ENCODE results near the gene EXOC3. TPM values are rescaled to one million over a fixed set of nuclear protein-coding genes. Genes with fewer than 3 reads are reported as not detected.

The EXOC3 gene
- total RNA-seq, 1 experiment from 2014 or later: 52.4 TPM

- H3K79me2 ChIP-seq (ENCODE audit: insufficient read depth, low read length): peaks cover 65% of the 10 kb centered on the region
- CTCF ChIA-PET: interaction anchor here (0.6 to 2.0 kb wide), 12 partner anchors 8 to 464 kb away, joined by 3 to 12 read pairs (median 4); partner anchors contain the start of gene PDCD6
- no TSS peak for BruUV-seq (replicated peaks)
Observed at GRCh38 chr5:447501-447900, 4.5 kb downstream of the EXOC3 start.

More at GRCh38 chr5:447501-447900, 4.5 kb downstream of the EXOC3 start:
- ChIA-PET POLR2A (no interaction called here), RAD21 (ENCODE audit: low non-redundant PET in 1 of 2, low total read pairs in 2 of 2, uncharacterized antibody in 2 of 2, unreplicated experiment in 2 of 2) (interaction anchor here in 1 of 2 experiments (1.5 kb wide), 1 partner anchor 131 kb away, joined by 8 read pairs; no protein-coding TSS in a partner anchor)
- DNase-seq (ENCODE audit: low read depth, low spot score) (no peak), ATAC-seq (no peak)
- H4K20me1 ChIP-seq (ENCODE audit: insufficient read depth): 0 out of 2 replicates have a peak, but pooled peaks cover 3% of the 10 kb centered on the region
- H3K27ac ChIP-seq (ENCODE audit: low read depth, low read length): no peak overlapping the region
- H3K4me3 ChIP-seq (replicated peaks in 1 of 2; ENCODE audit: low read depth in 1 of 2, low read length in 2 of 2): no peak overlapping the region
- no peaks in the 10 kb centered on the region for H3K9me2 ChIP-seq (ENCODE audit: insufficient read depth)
- H3K9me3 ChIP-seq (ENCODE audit: control insufficient read depth in 1 of 2, insufficient read depth in 1 of 2, low read depth in 1 of 2, low read length in 2 of 2): peaks cover 0 to 10% of the 10 kb centered on the region in 2 experiments; a peak in 1 of 4 replicates
- intact Hi-C loops (cut with micrococcal nuclease): loop anchor here (10.0 kb wide), 2 partner anchors 457 to 717 kb away; no protein-coding TSS in a partner anchor
- peaks cover 23 to 41% of the 10 kb centered on the region in 2 experiments; a peak in 3 of 4 replicates for H3K36me3 ChIP-seq (ENCODE audit: control insufficient read depth in 1 of 2, insufficient read depth in 2 of 2, low read length in 2 of 2)
- no peak overlapping the region for H3K4me2 ChIP-seq (ENCODE audit: low read length)
- TF ChIP-seq RAD21 (IDR thresholded peaks at IDR 0.05; ENCODE audit: low read depth) (no peak), TCF7L2 (IDR thresholded peaks at IDR 0.05; ENCODE audit: borderline replicate concordance, extremely low read depth, insufficient read depth, insufficient read length) (no peak), ELF1 (IDR thresholded peaks at IDR 0.05; ENCODE audit: borderline replicate concordance, low read depth) (no peak), REST (IDR thresholded peaks at IDR 0.05; ENCODE audit: low read depth) (no peak)
- H2AFZ ChIP-seq (ENCODE audit: low read depth, low read length, poor library complexity, severe bottlenecking): no peak overlapping the region
- H3K9ac ChIP-seq (ENCODE audit: low read length): no peak overlapping the region
- H3K4me1 ChIP-seq (ENCODE audit: control insufficient read depth in 1 of 2, insufficient read depth in 2 of 2, low read length in 2 of 2): peaks cover 7 to 21% of the 10 kb centered on the region in 2 experiments
- H3K27me3 ChIP-seq (ENCODE audit: insufficient read depth, low read length): no peaks in the 10 kb centered on the region
